ENCODE data around the gene CFL1.
"Not testable (repeated sequence)": the region's sequence is repeated elsewhere in the genome, so short reads cannot be mapped to it uniquely, and the experiment has no call there.

CFL1 gene

DNA sequence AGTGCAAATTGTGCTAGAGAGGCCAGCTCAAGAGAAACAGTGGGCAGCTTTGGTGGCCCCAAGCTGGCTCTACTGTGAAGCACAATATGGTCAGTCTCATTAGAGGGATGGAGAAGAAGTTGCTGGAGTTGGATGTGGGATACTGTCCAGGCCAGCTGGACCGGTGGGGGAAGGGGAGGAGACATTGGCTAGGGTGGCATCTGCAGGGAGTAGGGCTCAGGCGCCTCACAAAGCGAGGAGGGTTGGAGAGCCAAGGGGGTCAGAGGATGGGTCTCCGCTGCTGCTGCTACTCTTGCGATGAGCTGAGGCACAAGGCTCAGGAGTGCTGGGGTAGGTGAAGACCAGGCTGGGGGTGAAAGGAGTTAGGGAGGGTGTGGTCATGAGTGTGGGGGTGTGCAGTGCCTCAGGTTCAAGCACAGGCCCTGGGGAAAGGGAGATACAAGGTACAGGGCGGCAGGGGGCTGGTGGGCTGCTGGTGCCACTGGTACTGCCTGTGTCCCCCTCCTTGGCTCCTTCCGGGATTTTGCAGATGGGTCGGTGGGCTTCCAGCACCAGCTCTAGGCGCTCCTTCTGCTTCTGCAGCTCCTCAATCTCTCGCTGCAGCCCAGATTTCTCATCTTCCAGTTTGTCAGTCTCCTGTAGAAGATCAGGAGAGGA lies 34.8 kb upstream of the CFL1 start:
- no peaks in the 10 kb centered on the region for H3K9me2 ChIP-seq (replicated peaks; ENCODE audit: low read depth, low read length)
- H3K4me1 ChIP-seq (ENCODE audit: insufficient read depth, low read length, poor library complexity, severe bottlenecking): peaks cover 48% of the 10 kb centered on the region
- peak overlapping the region; percentile 98 for H3K9ac ChIP-seq (ENCODE audit: low read depth, low read length, poor library complexity, severe bottlenecking)

DNA sequence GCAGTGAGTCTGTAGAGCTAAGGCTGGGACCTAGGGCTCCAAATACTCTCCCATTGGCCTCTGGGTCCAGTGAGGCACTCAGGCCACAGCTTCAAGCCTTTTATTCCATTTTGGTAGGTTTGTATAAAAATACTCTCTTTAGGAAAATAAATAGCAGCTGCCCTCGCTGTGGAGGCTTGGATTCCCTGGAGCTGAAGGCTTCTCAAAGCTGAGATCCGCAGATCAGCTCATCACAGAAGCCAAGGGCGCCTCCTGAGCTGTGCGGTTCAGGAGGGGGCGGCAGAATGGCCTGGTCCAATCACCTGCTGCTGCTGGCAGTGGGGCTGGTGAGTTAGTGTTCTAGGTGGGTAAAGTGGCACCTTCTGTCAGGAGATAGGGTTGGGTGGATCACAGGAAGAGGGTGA lies 34.2 kb upstream of the CFL1 start:
- Histone ChIP-seq H4K20me1 (ENCODE audit: insufficient read depth, low read length, poor library complexity, severe bottlenecking) (peaks cover 19% of the 10 kb centered on the region), H3K79me2 (ENCODE audit: insufficient read depth, low read length) (peaks cover 38% of the 10 kb centered on the region), H3K4me2 (ENCODE audit: low read depth, low read length, poor library complexity, severe bottlenecking) (peak overlapping the region; percentile 92), H3K9ac (ENCODE audit: low read depth, low read length, poor library complexity, severe bottlenecking) (peak overlapping the region; percentile 98), H3K4me1 (ENCODE audit: insufficient read depth, low read length, poor library complexity, severe bottlenecking) (peaks cover 53% of the 10 kb centered on the region), H3K4me3 (ENCODE audit: low read length, poor library complexity, severe bottlenecking) (peak overlapping the region; percentile 85)
- not testable (repeated sequence) for H3K27me3 ChIP-seq (ENCODE audit: insufficient read depth, low read length, poor library complexity, severe bottlenecking); H2AFZ ChIP-seq (ENCODE audit: low read length); H3K9me3 ChIP-seq (ENCODE audit: insufficient read depth, low read depth, low read length); H3K9me2 ChIP-seq (replicated peaks; ENCODE audit: low read depth, low read length); H3F3A ChIP-seq (ENCODE audit: low read depth); H3K36me3 ChIP-seq (ENCODE audit: insufficient read depth, low read length)

More for the DNA sequence above, 34.8 kb upstream of the CFL1 start:
- peaks cover 19% of the 10 kb centered on the region for H4K20me1 ChIP-seq (ENCODE audit: insufficient read depth, low read length, poor library complexity, severe bottlenecking)
- H3K4me2 ChIP-seq (ENCODE audit: low read depth, low read length, poor library complexity, severe bottlenecking): peak overlapping the region; percentile 92
- no peaks in the 10 kb centered on the region for H3K36me3 ChIP-seq (ENCODE audit: insufficient read depth, low read length)
- no peaks in the 10 kb centered on the region for H3K27me3 ChIP-seq (ENCODE audit: insufficient read depth, low read length, poor library complexity, severe bottlenecking)
- peak overlapping the region; percentile 85 for H3K4me3 ChIP-seq (ENCODE audit: low read length, poor library complexity, severe bottlenecking)
- peaks cover 31% of the 10 kb centered on the region for H3K79me2 ChIP-seq (ENCODE audit: insufficient read depth, low read length)
- peaks cover 3% of the 10 kb centered on the region; the same call in 1 of the 2 replicates for H3F3A ChIP-seq (ENCODE audit: low read depth)
- TF ChIP-seq, protein P1, sequence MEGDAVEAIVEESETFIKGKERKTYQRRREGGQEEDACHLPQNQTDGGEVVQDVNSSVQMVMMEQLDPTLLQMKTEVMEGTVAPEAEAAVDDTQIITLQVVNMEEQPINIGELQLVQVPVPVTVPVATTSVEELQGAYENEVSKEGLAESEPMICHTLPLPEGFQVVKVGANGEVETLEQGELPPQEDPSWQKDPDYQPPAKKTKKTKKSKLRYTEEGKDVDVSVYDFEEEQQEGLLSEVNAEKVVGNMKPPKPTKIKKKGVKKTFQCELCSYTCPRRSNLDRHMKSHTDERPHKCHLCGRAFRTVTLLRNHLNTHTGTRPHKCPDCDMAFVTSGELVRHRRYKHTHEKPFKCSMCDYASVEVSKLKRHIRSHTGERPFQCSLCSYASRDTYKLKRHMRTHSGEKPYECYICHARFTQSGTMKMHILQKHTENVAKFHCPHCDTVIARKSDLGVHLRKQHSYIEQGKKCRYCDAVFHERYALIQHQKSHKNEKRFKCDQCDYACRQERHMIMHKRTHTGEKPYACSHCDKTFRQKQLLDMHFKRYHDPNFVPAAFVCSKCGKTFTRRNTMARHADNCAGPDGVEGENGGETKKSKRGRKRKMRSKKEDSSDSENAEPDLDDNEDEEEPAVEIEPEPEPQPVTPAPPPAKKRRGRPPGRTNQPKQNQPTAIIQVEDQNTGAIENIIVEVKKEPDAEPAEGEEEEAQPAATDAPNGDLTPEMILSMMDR (conservative IDR thresholded peaks at IDR 0.05; ENCODE audit: low read length): no peak
- no peak for TF ChIP-seq EZH2phosphoT487 (IDR thresholded peaks at IDR 0.05; ENCODE audit: borderline replicate concordance)
- no peak overlapping the region for H2AFZ ChIP-seq (ENCODE audit: low read length)
- H3K9me3 ChIP-seq (ENCODE audit: insufficient read depth, low read depth, low read length): no peaks in the 10 kb centered on the region

DNA sequence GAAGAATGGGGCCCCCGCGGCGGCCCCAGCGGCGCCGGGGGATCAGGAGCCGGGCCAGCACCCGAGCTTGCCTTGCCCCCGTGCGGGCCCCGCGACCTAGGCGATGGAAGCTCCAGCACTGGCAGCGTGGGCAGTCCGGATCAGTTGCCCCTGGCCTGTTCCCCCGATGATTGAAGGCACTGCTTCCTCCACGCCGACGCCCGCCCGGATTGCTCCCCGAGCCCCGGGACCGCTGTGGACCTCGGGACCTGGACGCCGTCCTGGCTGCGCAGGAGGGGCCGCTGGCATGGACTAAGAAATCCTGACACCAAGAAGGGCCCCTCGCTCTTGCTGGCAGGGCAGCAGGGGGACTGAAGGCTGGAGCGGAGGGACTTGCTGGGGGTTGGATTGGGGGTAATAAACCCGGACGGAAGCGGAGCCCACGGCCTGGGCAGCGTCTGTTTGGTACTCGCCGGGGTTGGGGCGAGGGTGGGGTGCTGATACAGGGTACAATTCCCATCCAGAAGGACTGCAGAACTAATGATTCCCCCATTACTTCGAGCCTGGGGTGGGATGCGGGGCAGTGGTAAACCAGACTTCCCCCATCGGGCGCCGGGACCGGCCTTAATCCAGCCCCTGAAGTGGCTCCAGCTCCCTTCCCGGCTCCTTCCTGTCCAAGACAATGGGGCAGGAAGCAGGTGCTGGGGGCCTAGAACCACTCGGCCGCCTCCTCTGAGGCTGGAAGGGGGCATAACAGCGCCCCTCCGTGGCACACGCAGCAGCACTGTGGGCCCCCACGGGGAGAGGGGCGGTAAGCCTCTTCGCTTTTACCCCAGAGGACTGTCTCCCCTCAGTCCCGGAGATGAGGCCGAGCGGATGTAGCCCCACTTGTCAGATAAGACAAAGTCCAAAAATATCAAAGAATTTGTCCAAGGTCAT lies 33.5 kb upstream of the CFL1 start:
- Histone ChIP-seq H4K20me1 (ENCODE audit: insufficient read depth, low read length, poor library complexity, severe bottlenecking) (peaks cover 19% of the 10 kb centered on the region), H3F3A (ENCODE audit: low read depth) (peaks cover 3% of the 10 kb centered on the region; the same call in 1 of the 2 replicates), H3K4me3 (ENCODE audit: low read length, poor library complexity, severe bottlenecking) (peak overlapping the region; percentile 85), H2AFZ (ENCODE audit: low read length) (no peak overlapping the region; the same call in 1 of the 2 replicates), H3K9me2 (replicated peaks; ENCODE audit: low read depth, low read length) (no peaks in the 10 kb centered on the region), H3K4me2 (ENCODE audit: low read depth, low read length, poor library complexity, severe bottlenecking) (peak overlapping the region; percentile 92), H3K9ac (ENCODE audit: low read depth, low read length, poor library complexity, severe bottlenecking) (peak overlapping the region; percentile 98), H3K79me2 (ENCODE audit: insufficient read depth, low read length) (peaks cover 44% of the 10 kb centered on the region), H3K4me1 (ENCODE audit: insufficient read depth, low read length, poor library complexity, severe bottlenecking) (peaks cover 58% of the 10 kb centered on the region), H3K36me3 (ENCODE audit: insufficient read depth, low read length) (no peaks in the 10 kb centered on the region), H3K27me3 (ENCODE audit: insufficient read depth, low read length, poor library complexity, severe bottlenecking) (no peaks in the 10 kb centered on the region), H3K9me3 (ENCODE audit: insufficient read depth, low read depth, low read length) (no peaks in the 10 kb centered on the region)
- TF ChIP-seq EZH2phosphoT487 (IDR thresholded peaks at IDR 0.05; ENCODE audit: borderline replicate concordance): no peak
- TF ChIP-seq, protein P1 (conservative IDR thresholded peaks at IDR 0.05; ENCODE audit: low read length): peak; percentile 82
